ENCODE data around the gene ARHGAP6.
A peak's percentile ranks its signal among the peaks of the same experiment; 100 is the strongest.

The ARHGAP6 gene

GRCh38 chrX:11148401-11148800 lies 517.3 kb downstream of the ARHGAP6 start:
- DNase-seq (ENCODE audit: extremely low read depth, low read depth) = no peak
- no peak for TF ChIP-seq CTCF (IDR thresholded peaks at IDR 0.05; ENCODE audit: low read depth, low read length)

- DNase-seq (ENCODE audit: extremely low read depth, low read depth) = no peak
- TF ChIP-seq CTCF (IDR thresholded peaks at IDR 0.05; ENCODE audit: low read depth, low read length) = no peak
Measured at GRCh38 chrX:11146411-11146810, 519.3 kb downstream of the ARHGAP6 start.

GRCh38 chrX:11143931-11144678 lies 521.6 kb downstream of the ARHGAP6 start:
- peak; percentile 58 for TF ChIP-seq CTCF (IDR thresholded peaks at IDR 0.05; ENCODE audit: low read depth, low read length)
- peak; percentile 48 for DNase-seq (ENCODE audit: extremely low read depth, low read depth)

- DNase-seq (ENCODE audit: extremely low read depth, low read depth) = no peak
- TF ChIP-seq CTCF (IDR thresholded peaks at IDR 0.05; ENCODE audit: low read depth, low read length) = no peak
Measured at GRCh38 chrX:11138498-11139390, 527.0 kb downstream of the ARHGAP6 start.

GRCh38 chrX:11137543-11138139 lies 528.1 kb downstream of the ARHGAP6 start:
- TF ChIP-seq CTCF (IDR thresholded peaks at IDR 0.05; ENCODE audit: low read depth, low read length) = peak; percentile 56
- peak; percentile 18 for DNase-seq (ENCODE audit: extremely low read depth, low read depth)

- DNase-seq (ENCODE audit: extremely low read depth, low read depth) = no peak
- TF ChIP-seq CTCF (IDR thresholded peaks at IDR 0.05; ENCODE audit: low read depth, low read length) = no peak
Measured at GRCh38 chrX:11135564-11136185, 530.0 kb downstream of the ARHGAP6 start.
